MM.1S (cell line): ENCODE measurements around the gene NBEAL2.

Source experiments
- CTCF ChIP-seq: fragments of 300-600 bp; sonication (generic); IDR thresholded peaks from 2 replicates; pipeline ENCODE4 v1.5.1; 2016; ENCODE audit warnings: antibody characterized with exemption, low read length, mixed read lengths
- EZH2phosphoT487 ChIP-seq: fragments of 300-600 bp; sonication (generic); IDR thresholded peaks from 2 replicates; pipeline ENCODE4 v1.6.1; 2018; ENCODE audit warnings: antibody characterized with exemption, low read length

GRCh38 chr3:47019201-47019600 lies 39.7 kb downstream of the NBEAL2 start:
- no peak for TF ChIP-seq CTCF
- no peak for TF ChIP-seq EZH2phosphoT487
